GM13977 (cell line): ENCODE data around the gene SETDB2.

Experiments used
- DNase-seq: peaks from one replicate; pipeline ENCODE4 v3.0.0; 2012; ENCODE audit warnings: low spot score
- in situ Hi-C: fragments of 300-500 bp; cut with MboI; formaldehyde crosslinking; loops from one replicate; pipeline ENCODE4 v1.12.0; 2022; ENCODE audit warnings: low sequenced_read_pairs, low pct_unique_long_range_greater_than_20kb, mixed read lengths, inconsistent platforms; ENCODE audit not compliant: unreplicated experiment
- TF ChIP-seq, protein P1 (sequence below): IDR thresholded peaks from 2 replicates; pipeline ENCODE4 v1.5.1; 2012; ENCODE audit warnings: mild to moderate bottlenecking, control low read depth; ENCODE audit not compliant: insufficient read depth; ENCODE audit errors: extremely low read depth, missing control alignments

SETDB2 gene

GRCh38 chr13:49428041-49428763 lies 15.9 kb upstream of the SETDB2 start:
- no peak for DNase-seq
- TF ChIP-seq, protein P1, sequence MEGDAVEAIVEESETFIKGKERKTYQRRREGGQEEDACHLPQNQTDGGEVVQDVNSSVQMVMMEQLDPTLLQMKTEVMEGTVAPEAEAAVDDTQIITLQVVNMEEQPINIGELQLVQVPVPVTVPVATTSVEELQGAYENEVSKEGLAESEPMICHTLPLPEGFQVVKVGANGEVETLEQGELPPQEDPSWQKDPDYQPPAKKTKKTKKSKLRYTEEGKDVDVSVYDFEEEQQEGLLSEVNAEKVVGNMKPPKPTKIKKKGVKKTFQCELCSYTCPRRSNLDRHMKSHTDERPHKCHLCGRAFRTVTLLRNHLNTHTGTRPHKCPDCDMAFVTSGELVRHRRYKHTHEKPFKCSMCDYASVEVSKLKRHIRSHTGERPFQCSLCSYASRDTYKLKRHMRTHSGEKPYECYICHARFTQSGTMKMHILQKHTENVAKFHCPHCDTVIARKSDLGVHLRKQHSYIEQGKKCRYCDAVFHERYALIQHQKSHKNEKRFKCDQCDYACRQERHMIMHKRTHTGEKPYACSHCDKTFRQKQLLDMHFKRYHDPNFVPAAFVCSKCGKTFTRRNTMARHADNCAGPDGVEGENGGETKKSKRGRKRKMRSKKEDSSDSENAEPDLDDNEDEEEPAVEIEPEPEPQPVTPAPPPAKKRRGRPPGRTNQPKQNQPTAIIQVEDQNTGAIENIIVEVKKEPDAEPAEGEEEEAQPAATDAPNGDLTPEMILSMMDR = no peak
- in situ Hi-C loops = no loop called here

- in situ Hi-C loops = no loop called here
- no peak for DNase-seq
- TF ChIP-seq, protein P1 = no peak
Observed at GRCh38 chr13:49429121-49429520, 15.0 kb upstream of the SETDB2 start.

GRCh38 chr13:49435992-49436391 lies 8.1 kb upstream of the SETDB2 start:
- in situ Hi-C loops = no loop called here
- DNase-seq = no peak
- TF ChIP-seq, protein P1 = no peak

DNA sequence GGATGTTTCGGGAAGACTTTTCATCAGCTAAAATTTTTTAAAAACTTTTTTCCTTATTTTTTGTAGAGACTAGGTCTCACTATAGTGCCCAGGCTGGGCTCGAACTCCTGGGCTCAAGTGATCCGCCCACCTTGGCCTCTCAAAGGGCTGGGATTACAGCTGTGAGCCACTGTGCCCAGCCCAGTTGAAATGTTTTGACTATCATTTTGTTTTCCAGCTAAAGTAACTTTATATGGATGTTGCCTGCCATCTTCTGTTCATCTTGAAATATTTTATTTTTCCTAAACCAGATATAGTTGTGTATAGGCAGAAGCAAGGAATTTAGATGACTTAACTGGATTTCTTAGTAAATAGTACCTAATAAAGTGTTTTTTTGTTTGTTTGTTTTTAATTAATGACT lies 7.2 kb upstream of the SETDB2 start:
- DNase-seq = no peak
- in situ Hi-C loops = no loop called here
- TF ChIP-seq, protein P1 = no peak

- in situ Hi-C loops = no loop called here
- TF ChIP-seq, protein P1 = no peak
- DNase-seq = no peak
Observed at GRCh38 chr13:49437705-49438104, 6.4 kb upstream of the SETDB2 start.

GRCh38 chr13:49439609-49440008 lies 4.5 kb upstream of the SETDB2 start:
- in situ Hi-C loops = no loop called here

More at GRCh38 chr13:49439609-49440008, 4.5 kb upstream of the SETDB2 start:
- DNase-seq = no peak
- TF ChIP-seq, protein P1 = no peak
